PFSK-1 (cell line): ENCODE measurements around the gene YIPF5. TPM values are rescaled to one million over a fixed set of nuclear protein-coding genes. Genes with fewer than 3 reads are reported as not detected.
A peak's percentile ranks its signal among the peaks of the same experiment; 100 is the strongest.

Experiments used
- FOXP2 ChIP-seq: optimal IDR thresholded peaks from 2 replicates; pipeline ENCODE3; 2011; ENCODE audit warnings: borderline replicate concordance, control low read depth, inconsistent platforms; ENCODE audit not compliant: insufficient read depth; ENCODE audit errors: extremely low read length, extremely low read depth
- POLR2AphosphoS5 ChIP-seq: IDR thresholded peaks from 2 replicates; pipeline ENCODE4 v1.6.1; 2012; ENCODE audit warnings: low read depth, mild to moderate bottlenecking, control low read depth, low read length, moderate library complexity
- SIN3A ChIP-seq: IDR thresholded peaks from 2 replicates; pipeline ENCODE4 v1.6.1; 2012; ENCODE audit warnings: mild to moderate bottlenecking, low read length, moderate library complexity, borderline replicate concordance; ENCODE audit not compliant: insufficient read depth
- TAF1 ChIP-seq: IDR thresholded peaks from 2 replicates; pipeline ENCODE4 v1.6.1; 2012; ENCODE audit warnings: low read length, control low read depth, borderline replicate concordance; ENCODE audit not compliant: insufficient read depth
- polyA plus RNA-seq: library from polyadenylated mRNA; unstranded; fragments of >200 nt; gene quantifications from one replicate; pipeline ENCODE4 v1.2.1, GENCODE V29; 2012; ENCODE audit warnings: low read depth, missing spikeins; ENCODE audit not compliant: insufficient read length
- TF ChIP-seq, protein P1 (sequence below), 2 experiments: IDR thresholded peaks; 2 replicates each; pipeline versions ENCODE4 v1.6.1 to v1.8.0; 2011 to 2012; ENCODE audit warnings: low read depth in 2 of 2, low read length in 2 of 2, control low read depth in 1 of 2, inconsistent platforms in 1 of 2, mild to moderate bottlenecking in 1 of 2, moderate library complexity in 1 of 2; ENCODE audit not compliant: insufficient read depth in 1 of 2

YIPF5 gene
- polyA plus RNA-seq: 23.3 TPM

DNA sequence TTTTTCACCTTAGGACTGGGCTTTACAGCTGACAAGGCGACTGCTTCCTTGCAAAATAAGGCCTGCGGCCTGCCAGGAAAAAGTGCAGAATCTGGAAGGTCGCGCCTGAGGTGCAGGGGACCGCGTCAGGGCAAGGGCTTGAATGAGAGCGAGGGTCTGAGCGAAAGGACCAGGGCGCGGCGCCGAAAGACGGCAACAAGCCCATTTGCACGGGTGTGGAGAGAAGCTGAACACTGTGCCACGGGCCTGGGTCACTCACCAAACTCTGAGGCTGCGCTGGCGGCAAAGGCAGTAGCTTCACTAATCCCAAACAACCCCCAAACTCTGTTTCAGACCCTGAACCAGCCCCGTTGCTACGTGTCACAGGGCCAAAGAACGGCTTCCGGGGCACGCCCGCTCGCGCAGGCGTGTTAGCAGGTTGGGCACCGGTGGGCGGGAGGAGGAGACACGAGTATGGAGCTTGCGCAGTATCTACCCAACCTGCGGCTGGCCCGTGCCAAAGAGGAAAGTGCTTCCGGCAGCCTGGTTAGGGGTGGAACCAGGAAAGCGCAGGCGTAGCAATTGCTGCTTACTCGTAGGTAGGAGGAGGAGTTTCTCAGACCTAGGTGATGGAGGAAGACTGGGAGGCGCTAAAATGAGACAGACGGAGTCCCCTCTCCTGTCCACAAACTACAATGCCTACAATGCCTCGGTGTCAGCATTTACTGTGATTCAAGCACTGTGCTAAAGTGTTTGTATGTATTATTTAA is at the start of gene YIPF5, which contains the start of gene KCTD16:
Gene YIPF5, minus strand, starts transcription at position 384 of the 749 bp plus-strand sequence. CDS start 704 bp downstream, outside the sequence.
Gene KCTD16, plus strand, starts transcription at position 598 of the 749 bp plus-strand sequence.
- 0 out of 2 replicates have a peak, but pooled peaks have one; percentile 9 for TF ChIP-seq SIN3A
- peak; percentile 89 for TF ChIP-seq POLR2AphosphoS5
- no peak for TF ChIP-seq FOXP2
- TF ChIP-seq TAF1: 0 out of 2 replicates have a peak, but pooled peaks have one; percentile 45
- TF ChIP-seq, protein P1, sequence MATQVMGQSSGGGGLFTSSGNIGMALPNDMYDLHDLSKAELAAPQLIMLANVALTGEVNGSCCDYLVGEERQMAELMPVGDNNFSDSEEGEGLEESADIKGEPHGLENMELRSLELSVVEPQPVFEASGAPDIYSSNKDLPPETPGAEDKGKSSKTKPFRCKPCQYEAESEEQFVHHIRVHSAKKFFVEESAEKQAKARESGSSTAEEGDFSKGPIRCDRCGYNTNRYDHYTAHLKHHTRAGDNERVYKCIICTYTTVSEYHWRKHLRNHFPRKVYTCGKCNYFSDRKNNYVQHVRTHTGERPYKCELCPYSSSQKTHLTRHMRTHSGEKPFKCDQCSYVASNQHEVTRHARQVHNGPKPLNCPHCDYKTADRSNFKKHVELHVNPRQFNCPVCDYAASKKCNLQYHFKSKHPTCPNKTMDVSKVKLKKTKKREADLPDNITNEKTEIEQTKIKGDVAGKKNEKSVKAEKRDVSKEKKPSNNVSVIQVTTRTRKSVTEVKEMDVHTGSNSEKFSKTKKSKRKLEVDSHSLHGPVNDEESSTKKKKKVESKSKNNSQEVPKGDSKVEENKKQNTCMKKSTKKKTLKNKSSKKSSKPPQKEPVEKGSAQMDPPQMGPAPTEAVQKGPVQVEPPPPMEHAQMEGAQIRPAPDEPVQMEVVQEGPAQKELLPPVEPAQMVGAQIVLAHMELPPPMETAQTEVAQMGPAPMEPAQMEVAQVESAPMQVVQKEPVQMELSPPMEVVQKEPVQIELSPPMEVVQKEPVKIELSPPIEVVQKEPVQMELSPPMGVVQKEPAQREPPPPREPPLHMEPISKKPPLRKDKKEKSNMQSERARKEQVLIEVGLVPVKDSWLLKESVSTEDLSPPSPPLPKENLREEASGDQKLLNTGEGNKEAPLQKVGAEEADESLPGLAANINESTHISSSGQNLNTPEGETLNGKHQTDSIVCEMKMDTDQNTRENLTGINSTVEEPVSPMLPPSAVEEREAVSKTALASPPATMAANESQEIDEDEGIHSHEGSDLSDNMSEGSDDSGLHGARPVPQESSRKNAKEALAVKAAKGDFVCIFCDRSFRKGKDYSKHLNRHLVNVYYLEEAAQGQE (IDR thresholded peaks at IDR 0.05; ENCODE audit: insufficient read depth in 1 of 2, low read depth in 2 of 2, low read length in 2 of 2): no peak

DNA sequence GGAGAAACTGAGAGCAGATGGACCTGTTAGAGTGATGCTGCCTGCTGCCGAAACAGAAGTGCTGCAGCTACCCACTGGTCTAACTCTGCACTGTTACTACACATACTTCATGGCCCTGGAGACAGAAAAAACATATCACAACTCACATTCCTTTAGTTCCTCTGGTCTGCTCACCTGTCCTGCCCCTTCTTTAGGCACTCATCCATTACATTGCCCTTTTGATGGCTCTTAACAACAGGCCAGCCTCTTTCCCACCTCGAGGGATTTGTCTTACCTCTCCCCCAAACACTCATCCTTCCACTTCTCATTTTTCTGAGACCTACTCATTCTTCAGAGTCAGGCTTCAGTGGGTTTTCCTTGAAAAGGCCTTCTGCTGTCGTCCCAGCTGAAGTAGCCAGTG is 49.4 kb upstream of the YIPF5 start:
- TF ChIP-seq FOXP2: no peak
- TF ChIP-seq POLR2AphosphoS5: no peak
- no peak for TF ChIP-seq TAF1
- TF ChIP-seq, protein P1 (IDR thresholded peaks at IDR 0.05; ENCODE audit: insufficient read depth in 1 of 2, low read depth in 2 of 2, low read length in 2 of 2): no peak
- no peak for TF ChIP-seq SIN3A

DNA sequence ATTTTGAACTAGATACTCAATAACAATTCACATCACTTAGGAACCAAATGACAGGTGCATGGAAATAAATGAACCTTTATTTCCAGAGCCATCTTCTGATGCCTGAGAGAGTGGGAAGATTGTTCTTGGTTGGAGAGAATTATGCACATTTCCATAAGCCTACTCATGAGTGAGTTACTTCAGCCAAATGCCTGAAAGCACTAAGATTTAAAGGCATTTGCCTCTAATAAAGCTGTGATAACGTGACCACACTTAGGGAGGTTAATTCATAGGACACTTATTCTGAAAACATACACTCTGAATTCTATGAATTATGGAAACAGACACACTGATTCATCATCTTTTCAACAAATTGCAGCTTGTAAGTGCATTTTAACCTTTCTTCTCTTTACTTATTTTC is 40.2 kb upstream of the YIPF5 start:
- TF ChIP-seq, protein P1 (IDR thresholded peaks at IDR 0.05; ENCODE audit: insufficient read depth in 1 of 2, low read depth in 2 of 2, low read length in 2 of 2): no peak
- no peak for TF ChIP-seq FOXP2
- TF ChIP-seq SIN3A: no peak
- no peak for TF ChIP-seq TAF1
- TF ChIP-seq POLR2AphosphoS5: no peak

DNA sequence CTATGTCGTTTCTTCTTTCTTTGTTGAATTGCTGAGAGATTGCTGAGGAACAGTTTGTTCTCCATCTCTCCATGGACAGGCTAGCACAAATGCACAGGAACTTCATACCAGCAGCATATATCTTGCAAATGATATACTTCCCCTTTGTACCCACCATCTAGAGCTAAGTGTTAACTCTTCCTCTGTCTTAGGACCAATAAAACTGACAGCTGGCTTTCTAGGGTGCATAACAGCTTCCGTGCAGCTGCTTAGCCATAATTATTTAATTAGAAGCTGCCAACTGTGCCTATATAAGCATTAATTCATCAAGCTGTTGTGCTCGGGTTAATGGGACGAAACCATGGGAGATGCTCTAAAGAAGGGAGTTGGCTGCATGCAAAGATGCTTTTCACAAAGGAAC is 38.9 kb upstream of the YIPF5 start:
- TF ChIP-seq POLR2AphosphoS5: no peak
- TF ChIP-seq TAF1: no peak
- no peak for TF ChIP-seq SIN3A
- no peak for TF ChIP-seq FOXP2
- TF ChIP-seq, protein P1 (IDR thresholded peaks at IDR 0.05; ENCODE audit: insufficient read depth in 1 of 2, low read depth in 2 of 2, low read length in 2 of 2): no peak
